Stimulated activated naive CD8-positive, alpha-beta T cell treated with anti-CD3 and anti-CD28 coated beads, Interleukin-15, amount 100 ng/mL, for 72 hours (primary cell): ENCODE measurements around the gene CYLD.

Experiments
- ATAC-seq: fragments of 150-1000 bp; cut with Tn5 transposase; 2 replicates; pipeline ENCODE4 v1.10.0; 2021; ENCODE audit warnings: mild to moderate bottlenecking, moderate library complexity
- DNase-seq, 2 donors: peaks; one replicate each; pipeline ENCODE4 v3.0.0; 2021 to 2022
- H3K27ac Mint-ChIP-seq, 2 donors: one replicate each; pipeline ENCODE4 v1.8.0; 2022; ENCODE audit warnings: mild to moderate bottlenecking in 2 of 2, mixed read lengths in 2 of 2, moderate library complexity in 2 of 2
- H3K27me3 Mint-ChIP-seq: one replicate; pipeline ENCODE4 v1.8.0; 2022; ENCODE audit warnings: mixed read lengths
- H3K4me1 Mint-ChIP-seq: one replicate; pipeline ENCODE4 v1.8.0; 2022; ENCODE audit warnings: mild to moderate bottlenecking, mixed read lengths
- H3K4me3 Mint-ChIP-seq, 2 donors: one replicate each; pipeline ENCODE4 v1.8.0; 2022; ENCODE audit warnings: mild to moderate bottlenecking in 2 of 2, mixed read lengths in 2 of 2, moderate library complexity in 1 of 2
- H3K9me3 Mint-ChIP-seq, 2 donors: one replicate each; pipeline ENCODE4 v1.8.0; 2022; ENCODE audit warnings: mixed read lengths in 2 of 2

CYLD gene

GRCh38 chr16:50721549-50722404 is 20.1 kb upstream of the CYLD start:
- peaks cover 18% of the 10 kb centered on the region in 2 donors for H3K9me3 Mint-ChIP-seq
- DNase-seq, result no peak
- ATAC-seq, result no peak
- no peaks in the 10 kb centered on the region for H3K27me3 Mint-ChIP-seq
- H3K27ac Mint-ChIP-seq, result peak overlapping the region in 1 of 2 donors; percentile 55
- H3K4me3 Mint-ChIP-seq, result no peak overlapping the region
- H3K4me1 Mint-ChIP-seq, result peaks cover 52% of the 10 kb centered on the region

GRCh38 chr16:50722405-50722737 is 19.5 kb upstream of the CYLD start:
- H3K4me1 Mint-ChIP-seq, result peaks cover 46% of the 10 kb centered on the region
- H3K9me3 Mint-ChIP-seq, result peaks cover 18% of the 10 kb centered on the region in 2 donors
- ATAC-seq, result no peak
- no peak for DNase-seq
- no peaks in the 10 kb centered on the region for H3K27me3 Mint-ChIP-seq
- H3K27ac Mint-ChIP-seq, result peak overlapping the region in 1 of 2 donors; percentile 55
- H3K4me3 Mint-ChIP-seq, result no peak overlapping the region

GRCh38 chr16:50722960-50723359 is 18.9 kb upstream of the CYLD start:
- Mint-ChIP-seq H3K27ac (no peak overlapping the region), H3K9me3 (peaks cover 18% of the 10 kb centered on the region in 2 donors), H3K4me3 (no peak overlapping the region), H3K4me1 (peaks cover 41% of the 10 kb centered on the region), H3K27me3 (no peaks in the 10 kb centered on the region)
- ATAC-seq (no peak), DNase-seq (no peak)

GRCh38 chr16:50724306-50724705 is 17.6 kb upstream of the CYLD start:
- H3K27ac Mint-ChIP-seq, result no peak overlapping the region
- DNase-seq (no peak), ATAC-seq (peak; percentile 64)
- no peak overlapping the region for H3K4me3 Mint-ChIP-seq
- peaks cover 35% of the 10 kb centered on the region for H3K4me1 Mint-ChIP-seq
- H3K27me3 Mint-ChIP-seq, result no peaks in the 10 kb centered on the region
- H3K9me3 Mint-ChIP-seq, result peaks cover 18% of the 10 kb centered on the region in 2 donors

GRCh38 chr16:50731130-50731988 is 10.5 kb upstream of the CYLD start:
- Mint-ChIP-seq H3K4me3 (no peak overlapping the region), H3K27ac (no peak overlapping the region), H3K27me3 (no peaks in the 10 kb centered on the region), H3K4me1 (peaks cover 32% of the 10 kb centered on the region), H3K9me3 (no peaks in the 10 kb centered on the region)
- DNase-seq (no peak), ATAC-seq (peak; percentile 68)

- Mint-ChIP-seq H3K9me3 (no peaks in the 10 kb centered on the region), H3K4me3 (no peak overlapping the region), H3K27ac (peak overlapping the region in 1 of 2 donors; percentile 79), H3K27me3 (no peaks in the 10 kb centered on the region), H3K4me1 (peaks cover 41% of the 10 kb centered on the region)
- DNase-seq, result no peak
- no peak for ATAC-seq
Observed at GRCh38 chr16:50731989-50732832, 9.7 kb upstream of the CYLD start.

GRCh38 chr16:50733468-50733867 is 8.4 kb upstream of the CYLD start:
- no peaks in the 10 kb centered on the region for H3K27me3 Mint-ChIP-seq
- no peak overlapping the region for H3K27ac Mint-ChIP-seq
- H3K9me3 Mint-ChIP-seq, result no peaks in the 10 kb centered on the region
- DNase-seq, result no peak
- peaks cover 42% of the 10 kb centered on the region for H3K4me1 Mint-ChIP-seq
- no peak overlapping the region for H3K4me3 Mint-ChIP-seq
- no peak for ATAC-seq

GRCh38 chr16:50735629-50736122 is 6.2 kb upstream of the CYLD start:
- ATAC-seq (no peak), DNase-seq (no peak)
- H3K4me1 Mint-ChIP-seq, result peaks cover 50% of the 10 kb centered on the region
- H3K27ac Mint-ChIP-seq, result no peak overlapping the region
- H3K4me3 Mint-ChIP-seq, result no peak overlapping the region
- no peaks in the 10 kb centered on the region for H3K27me3 Mint-ChIP-seq
- H3K9me3 Mint-ChIP-seq, result no peaks in the 10 kb centered on the region

GRCh38 chr16:50736448-50736847 is 5.4 kb upstream of the CYLD start:
- Mint-ChIP-seq H3K4me3 (no peak overlapping the region), H3K27me3 (no peaks in the 10 kb centered on the region)

GRCh38 chr16:50737420-50737959 is 4.4 kb upstream of the CYLD start:
- H3K9me3 Mint-ChIP-seq, result no peaks in the 10 kb centered on the region
- ATAC-seq, result no peak
- no peak for DNase-seq
- H3K27ac Mint-ChIP-seq, result no peak overlapping the region
- no peaks in the 10 kb centered on the region for H3K27me3 Mint-ChIP-seq
- no peak overlapping the region for H3K4me3 Mint-ChIP-seq
- H3K4me1 Mint-ChIP-seq, result peaks cover 45% of the 10 kb centered on the region

More at GRCh38 chr16:50736448-50736847, 5.4 kb upstream of the CYLD start:
- no peaks in the 10 kb centered on the region for H3K9me3 Mint-ChIP-seq
- H3K4me1 Mint-ChIP-seq, result peaks cover 51% of the 10 kb centered on the region
- ATAC-seq, result no peak
- no peak overlapping the region for H3K27ac Mint-ChIP-seq
- no peak for DNase-seq

- peaks cover 49% of the 10 kb centered on the region for H3K4me1 Mint-ChIP-seq
- H3K9me3 Mint-ChIP-seq, result no peaks in the 10 kb centered on the region
- no peak overlapping the region for H3K4me3 Mint-ChIP-seq
- H3K27me3 Mint-ChIP-seq, result no peaks in the 10 kb centered on the region
- H3K27ac Mint-ChIP-seq, result no peak overlapping the region
- no peak for DNase-seq
- no peak for ATAC-seq
Observed at GRCh38 chr16:50739031-50739430, 2.9 kb upstream of the CYLD start.

- DNase-seq (no peak), ATAC-seq (no peak)
- Mint-ChIP-seq H3K9me3 (no peaks in the 10 kb centered on the region), H3K27me3 (no peaks in the 10 kb centered on the region), H3K4me3 (peak overlapping the region; percentile 90 to 94), H3K27ac (peak overlapping the region; percentile 82 to 96), H3K4me1 (peaks cover 54% of the 10 kb centered on the region)
Observed at GRCh38 chr16:50740736-50741135, 1.1 kb upstream of the CYLD start.

- DNase-seq, result no peak
- Mint-ChIP-seq H3K27me3 (no peaks in the 10 kb centered on the region), H3K4me1 (peaks cover 53% of the 10 kb centered on the region), H3K9me3 (no peaks in the 10 kb centered on the region), H3K27ac (peak overlapping the region; percentile 96 to 97), H3K4me3 (peak overlapping the region; percentile 90 to 94)
- peak; percentile 6 for ATAC-seq
Observed at GRCh38 chr16:50741225-50741780, 583 bp upstream of the CYLD start.

- Mint-ChIP-seq H3K27me3 (no peaks in the 10 kb centered on the region), H3K4me1 (peaks cover 51% of the 10 kb centered on the region), H3K27ac (peak overlapping the region; percentile 96), H3K9me3 (no peaks in the 10 kb centered on the region), H3K4me3 (peak overlapping the region; percentile 94 to 96)
- ATAC-seq (peak; percentile 7), DNase-seq (peak; percentile 57 to 75)
Observed at GRCh38 chr16:50742576-50743200, 802 bp downstream of the CYLD start.
